ENCODE measurements around the gene STXBP5.

The STXBP5 gene

GRCh38 chr6:147278891-147279290 lies 74.7 kb downstream of the STXBP5 start:
- peaks cover 3 to 28% (median 21%) of the 10 kb centered on the region in 3 donors for H3K36me3 ChIP-seq
- no peaks in the 10 kb centered on the region for H3K4me1 ChIP-seq
- H3K27me3 ChIP-seq, result no peaks in the 10 kb centered on the region
- no peaks in the 10 kb centered on the region for H3K9me3 ChIP-seq
- H3K4me3 ChIP-seq, result no peak overlapping the region
- no peak for DNase-seq
- intact Hi-C loops (cut with DNase I; ENCODE audit: low total_unique reads), result no loop called here
- TF ChIP-seq CTCF (IDR thresholded peaks at IDR 0.05), result no peak
- no peak overlapping the region for H3K27ac ChIP-seq

- H3K36me3 ChIP-seq, result peaks cover 3 to 28% (median 19%) of the 10 kb centered on the region in 3 donors
- H3K27me3 ChIP-seq, result no peaks in the 10 kb centered on the region
- no peaks in the 10 kb centered on the region for H3K9me3 ChIP-seq
- no peak overlapping the region for H3K4me3 ChIP-seq
- peaks cover 0 to 1% (median 0%) of the 10 kb centered on the region in 4 donors for H3K4me1 ChIP-seq
- intact Hi-C loops (cut with DNase I; ENCODE audit: low total_unique reads), result no loop called here
- no peak overlapping the region for H3K27ac ChIP-seq
- no peak for TF ChIP-seq CTCF (IDR thresholded peaks at IDR 0.05)
- no peak for DNase-seq
Measured at GRCh38 chr6:147279427-147279826, 75.2 kb downstream of the STXBP5 start.

GRCh38 chr6:147281895-147282565 lies 77.8 kb downstream of the STXBP5 start:
- TF ChIP-seq CTCF (IDR thresholded peaks at IDR 0.05), result no peak
- Histone ChIP-seq H3K27me3 (no peaks in the 10 kb centered on the region), H3K27ac (no peak overlapping the region), H3K4me3 (no peak overlapping the region), H3K36me3 (peaks cover 3 to 28% (median 15%) of the 10 kb centered on the region in 3 donors), H3K4me1 (peaks cover 0 to 8% (median 0%) of the 10 kb centered on the region in 4 donors), H3K9me3 (no peaks in the 10 kb centered on the region)
- DNase-seq, result no peak
- intact Hi-C loops (cut with DNase I; ENCODE audit: low total_unique reads), result no loop called here

- Histone ChIP-seq H3K27ac (no peak overlapping the region), H3K36me3 (peaks cover 3 to 26% (median 15%) of the 10 kb centered on the region in 3 donors), H3K4me3 (no peak overlapping the region), H3K27me3 (no peaks in the 10 kb centered on the region), H3K9me3 (no peaks in the 10 kb centered on the region), H3K4me1 (peaks cover 0 to 8% (median 0%) of the 10 kb centered on the region in 4 donors)
- no peak for DNase-seq
- TF ChIP-seq CTCF (IDR thresholded peaks at IDR 0.05), result no peak
- intact Hi-C loops (cut with DNase I; ENCODE audit: low total_unique reads), result no loop called here
Measured at GRCh38 chr6:147282566-147282959, 78.3 kb downstream of the STXBP5 start.

GRCh38 chr6:147283460-147283859 lies 79.2 kb downstream of the STXBP5 start:
- Histone ChIP-seq H3K27ac (no peak overlapping the region), H3K27me3 (no peaks in the 10 kb centered on the region), H3K4me3 (no peak overlapping the region), H3K9me3 (no peaks in the 10 kb centered on the region), H3K36me3 (peaks cover 3 to 17% (median 10%) of the 10 kb centered on the region in 3 donors), H3K4me1 (peaks cover 0 to 14% (median 0%) of the 10 kb centered on the region in 4 donors)
- intact Hi-C loops (cut with DNase I; ENCODE audit: low total_unique reads), result no loop called here
- DNase-seq, result no peak
- TF ChIP-seq CTCF (IDR thresholded peaks at IDR 0.05), result no peak
